BJ (cell line): ENCODE measurements around the gene SHMT2. TPM values are rescaled to one million over a fixed set of nuclear protein-coding genes. Genes with fewer than 3 reads are reported as not detected.
"Not testable (repeated sequence)": the region's sequence is repeated elsewhere in the genome, so short reads cannot be mapped to it uniquely, and the experiment has no call there.

Source experiments
- CTCF ChIA-PET: fragments of 350-600 bp; formaldehyde crosslinking; extraction: SDS; loops from one replicate; lab custom pipeline; 2021; ENCODE audit warnings: antibody characterized with exemption, inconsistent platforms; lab: Yijun Ruan, JAX
- POLR2A ChIA-PET: fragments of 300-600 bp; sonication (Branson Sonifier 250); formaldehyde crosslinking; extraction: SDS; loops from one replicate; lab custom pipeline; 2021; ENCODE audit warnings: antibody characterized with exemption; lab: Charles Lee
- DNase-seq: peaks from one replicate; pipeline ENCODE4 v3.0.0-alpha.2; 2011; ENCODE audit warnings: low read depth
- H3K27me3 ChIP-seq: 2 replicates; pipeline ENCODE4 v1.6.0; 2011; ENCODE audit warnings: low read length; ENCODE audit not compliant: control insufficient read depth, insufficient read depth
- H3K36me3 ChIP-seq: 2 replicates; pipeline ENCODE4 v1.5.1; 2011; ENCODE audit warnings: low read length; ENCODE audit not compliant: control insufficient read depth, insufficient read depth
- H3K4me3 ChIP-seq: 2 replicates; pipeline ENCODE4 v1.5.1; 2011; ENCODE audit warnings: low read depth, mild to moderate bottlenecking, control low read depth, low read length
- CTCF ChIP-seq: IDR thresholded peaks from 2 replicates; pipeline ENCODE4 v1.5.1; 2011; ENCODE audit warnings: low read depth, mild to moderate bottlenecking, control low read depth, inconsistent platforms, low read length, moderate library complexity; ENCODE audit not compliant: insufficient read depth
- polyA plus RNA-seq: library from polyadenylated mRNA; depleted of rRNA; stranded (reverse); fragments of >200 nt; gene quantifications from 2 replicates; pipeline ENCODE4 v1.2.3, GENCODE V29; 2011; rRNA removed
- small RNA-seq: library from RNA; depleted of rRNA; stranded (forward); fragments of <200 nt; gene quantifications from one replicate; pipeline ENCODE3, GENCODE V24; 2012; ENCODE audit warnings: low replicate concordance, low read depth; ENCODE audit not compliant: insufficient read length

SHMT2 gene
- polyA plus RNA-seq, 1 experiment, result 550 TPM

- ChIA-PET CTCF (interaction anchor here (0.7 to 3.6 kb wide), 6 partner anchors 9 to 179 kb away, joined by 3 to 23 read pairs (median 4); no protein-coding TSS in a partner anchor), POLR2A (no interaction called here)
- TF ChIP-seq CTCF, result no peak
- Histone ChIP-seq H3K4me3 (no peak overlapping the region), H3K27me3 (no peaks in the 10 kb centered on the region), H3K36me3 (peaks cover 6% of the 10 kb centered on the region)
- DNase-seq, result no peak
These were observed 49.2 kb downstream of the SHMT2 start for GRCh38 chr12:57278465-57279381.

- CTCF ChIA-PET, result interaction anchor here (0.8 to 1.3 kb wide), 3 partner anchors 8 to 172 kb away, joined by 3 to 5 read pairs (median 3); no protein-coding TSS in a partner anchor
- peaks cover 7% of the 10 kb centered on the region for H3K36me3 ChIP-seq
- peak; percentile 73 for DNase-seq
- no peak for TF ChIP-seq CTCF
- no peaks in the 10 kb centered on the region for H3K27me3 ChIP-seq
- POLR2A ChIA-PET, result interaction anchor here (0.5 kb wide), 1 partner anchor 16 kb away, joined by 3 read pairs; no protein-coding TSS in a partner anchor
- no peak overlapping the region for H3K4me3 ChIP-seq
These were observed 50.9 kb downstream of the SHMT2 start for GRCh38 chr12:57280211-57281062.

- CTCF ChIA-PET, result interaction anchor here (0.6 to 1.1 kb wide), 2 partner anchors 11 to 171 kb away, joined by 3 to 4 read pairs; no protein-coding TSS in a partner anchor
- H3K36me3 ChIP-seq, H3K27me3 ChIP-seq, POLR2A ChIA-PET, DNase-seq, H3K4me3 ChIP-seq: not testable (repeated sequence)
These were observed 52.6 kb downstream of the SHMT2 start for GRCh38 chr12:57282073-57282472.

Small RNAs within 50 kb of the gene (small RNA-seq; reads per million reads assigned to genes)
- 1.9 reads per million for gene MIR1228

Other genes with a start within 250 kb of the SHMT2 start
- gene ZBTB39, start 223.2 kb upstream of the SHMT2 start, polyA plus RNA-seq, result 3.9 and 4.2 TPM in 2 replicates
- gene TAC3, start 213.2 kb upstream of the SHMT2 start, polyA plus RNA-seq, result not detected in 2 replicates
- 0.02 and 0.15 TPM in 2 replicates for gene MYO1A, start 179.6 kb upstream of the SHMT2 start, polyA plus RNA-seq
- 6.7 and 12.0 TPM in 2 replicates for gene NEMP1, start 150.9 kb upstream of the SHMT2 start, polyA plus RNA-seq
- 41.7 and 50.2 TPM in 2 replicates for gene NAB2, start 140.6 kb upstream of the SHMT2 start, polyA plus RNA-seq
- 110 and 177 TPM in 2 replicates for gene STAT6, start 118.3 kb upstream of the SHMT2 start, polyA plus RNA-seq
- 58.5 and 117 TPM in 2 replicates for gene LRP1, start 101.2 kb upstream of the SHMT2 start, polyA plus RNA-seq
- not detected in 2 replicates for gene LRP1-AS, start 82.1 kb upstream of the SHMT2 start, polyA plus RNA-seq
- gene NXPH4, start 12.9 kb upstream of the SHMT2 start, polyA plus RNA-seq, result 1.4 and 2.8 TPM in 2 replicates
- 0.12 and 0.48 TPM in 2 replicates for gene STAC3, start 21.5 kb downstream of the SHMT2 start, polyA plus RNA-seq
- 12.6 and 27.4 TPM in 2 replicates for gene R3HDM2, start 201.3 kb downstream of the SHMT2 start, polyA plus RNA-seq
- gene INHBC, start 205.1 kb downstream of the SHMT2 start, polyA plus RNA-seq, result 0.09 TPM in 1 of 2 replicates, not detected in the other
- gene INHBE, start 225.6 kb downstream of the SHMT2 start, polyA plus RNA-seq, result 23.1 and 23.9 TPM in 2 replicates
- 5.9 and 9.0 TPM in 2 replicates for gene GLI1, start 230.1 kb downstream of the SHMT2 start, polyA plus RNA-seq